Skeletal muscle cell (primary cell): Measurements from ENCODE around the gene TBC1D16.

Source experiments
- DNase-seq: peaks from one replicate; pipeline ENCODE4 v3.0.0-alpha.2; 2010; ENCODE audit warnings: low read depth
- H3K4me3 ChIP-seq: 2 replicates; pipeline ENCODE4 v1.5.1; 2011; ENCODE audit warnings: low read depth, mild to moderate bottlenecking, control low read depth, low read length, moderate library complexity

Gene TBC1D16

DNA sequence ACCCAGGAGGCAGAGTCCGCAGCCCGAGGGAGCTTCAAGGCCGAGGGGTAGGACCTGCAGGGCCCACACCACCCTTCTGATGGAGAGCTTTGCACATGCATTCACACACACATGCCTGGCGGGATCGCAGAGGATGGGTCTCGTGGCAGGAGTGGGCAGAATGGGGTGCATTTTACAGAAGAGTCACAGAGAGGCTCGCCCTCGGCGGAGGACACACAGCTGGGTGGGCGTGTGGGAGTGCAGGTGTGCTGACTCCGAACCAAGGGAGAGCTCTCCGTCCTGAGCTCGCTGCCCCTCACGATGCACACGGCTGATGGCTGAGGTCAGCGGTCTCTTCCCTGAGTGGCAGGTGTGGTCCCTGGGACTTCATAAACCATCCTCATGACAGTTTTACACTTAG lies 99.6 kb downstream of the TBC1D16 start:
- H3K4me3 ChIP-seq: no peak overlapping the region
- DNase-seq: no peak

DNA sequence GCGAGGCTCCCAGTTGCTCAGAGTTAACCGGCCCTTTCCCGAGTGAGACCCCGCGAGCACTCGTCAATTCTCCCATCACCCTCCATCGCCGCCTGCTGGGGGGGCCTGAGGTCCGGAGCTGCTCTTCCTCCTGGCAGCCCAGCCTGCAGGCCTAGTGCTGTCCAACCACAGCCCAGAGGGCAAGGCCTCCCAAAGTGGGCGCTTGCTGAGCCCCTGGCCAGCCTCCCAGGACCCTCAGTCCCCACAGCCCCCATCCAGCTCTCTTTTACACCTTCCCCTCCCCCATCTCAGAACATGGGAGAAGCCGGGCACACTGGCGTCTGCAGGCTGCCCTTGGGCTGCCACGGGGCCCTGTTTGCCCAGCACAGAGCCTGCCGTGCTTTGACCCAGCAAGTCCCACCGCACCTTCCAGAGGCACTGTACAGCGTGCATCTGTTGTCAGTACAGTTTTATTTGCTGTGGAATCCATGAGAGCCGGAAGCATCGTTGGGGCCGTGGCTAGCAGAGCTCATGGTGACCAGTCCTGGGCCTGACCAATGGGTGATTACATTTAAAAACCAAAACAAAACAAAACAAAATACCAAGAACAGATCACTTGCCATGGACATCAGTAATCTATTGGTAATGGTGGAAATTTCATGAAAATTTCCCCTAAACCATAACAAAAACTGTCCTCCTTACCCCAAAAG lies 100.3 kb downstream of the TBC1D16 start:
- no peak for DNase-seq

DNA sequence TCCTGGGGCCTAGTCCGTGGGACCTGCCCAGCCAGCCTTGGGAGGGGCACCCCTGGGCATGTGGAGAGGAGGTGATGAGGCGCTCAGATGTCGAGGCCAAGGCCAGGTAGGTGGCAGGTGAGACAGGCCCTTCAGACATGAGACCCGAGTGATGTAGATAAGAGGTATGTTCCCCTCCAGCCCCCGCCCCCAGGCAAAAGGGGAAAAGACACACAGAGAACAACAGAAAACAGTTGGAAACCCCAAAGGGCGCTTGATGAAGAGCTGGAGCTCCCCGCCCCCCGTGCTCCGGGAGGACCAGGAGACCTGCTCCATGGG lies 101.1 kb downstream of the TBC1D16 start:
- DNase-seq: no peak
- H3K4me3 ChIP-seq: no peak overlapping the region

More for the DNA sequence above, 100.3 kb downstream of the TBC1D16 start:
- no peak overlapping the region for H3K4me3 ChIP-seq

DNA sequence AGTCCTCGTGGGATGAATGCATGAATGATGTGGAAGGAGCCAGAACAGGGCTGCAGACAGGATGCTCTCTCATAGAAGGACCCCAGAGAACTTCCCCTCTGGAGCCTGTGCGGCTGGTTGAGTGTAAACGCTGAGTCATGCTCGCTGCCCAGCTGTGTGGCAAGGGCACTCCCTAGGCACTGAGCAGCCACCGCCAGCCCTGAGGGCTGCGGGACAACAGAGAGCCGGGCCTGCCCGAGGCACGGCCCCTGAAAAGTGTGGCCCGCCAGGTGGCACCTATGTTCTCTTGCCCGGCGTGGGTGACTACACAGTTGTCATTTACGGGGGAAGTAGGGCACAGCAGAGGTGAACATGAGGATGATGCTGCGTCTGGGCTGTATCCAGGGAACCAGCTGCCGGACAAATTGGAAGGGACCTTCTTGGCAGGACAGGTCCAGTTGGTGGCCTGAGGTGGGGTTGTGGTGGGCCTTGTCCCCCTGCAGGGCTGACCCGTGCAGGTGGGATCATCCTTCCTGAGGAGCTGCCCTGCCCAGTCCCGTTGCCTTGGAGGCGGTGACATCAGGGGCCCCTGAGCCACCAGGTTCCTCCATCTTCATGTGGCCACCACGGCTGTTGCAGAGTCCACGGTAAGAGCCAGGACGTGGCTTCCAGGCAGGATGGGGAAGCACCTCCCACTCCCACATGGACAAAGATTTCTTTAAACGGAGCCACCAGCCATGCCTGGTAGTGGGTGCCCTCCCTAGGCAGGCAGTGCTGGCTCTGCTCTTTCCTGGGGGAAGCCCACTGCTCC lies 101.6 kb downstream of the TBC1D16 start:
- no peak overlapping the region for H3K4me3 ChIP-seq
- no peak for DNase-seq

DNA sequence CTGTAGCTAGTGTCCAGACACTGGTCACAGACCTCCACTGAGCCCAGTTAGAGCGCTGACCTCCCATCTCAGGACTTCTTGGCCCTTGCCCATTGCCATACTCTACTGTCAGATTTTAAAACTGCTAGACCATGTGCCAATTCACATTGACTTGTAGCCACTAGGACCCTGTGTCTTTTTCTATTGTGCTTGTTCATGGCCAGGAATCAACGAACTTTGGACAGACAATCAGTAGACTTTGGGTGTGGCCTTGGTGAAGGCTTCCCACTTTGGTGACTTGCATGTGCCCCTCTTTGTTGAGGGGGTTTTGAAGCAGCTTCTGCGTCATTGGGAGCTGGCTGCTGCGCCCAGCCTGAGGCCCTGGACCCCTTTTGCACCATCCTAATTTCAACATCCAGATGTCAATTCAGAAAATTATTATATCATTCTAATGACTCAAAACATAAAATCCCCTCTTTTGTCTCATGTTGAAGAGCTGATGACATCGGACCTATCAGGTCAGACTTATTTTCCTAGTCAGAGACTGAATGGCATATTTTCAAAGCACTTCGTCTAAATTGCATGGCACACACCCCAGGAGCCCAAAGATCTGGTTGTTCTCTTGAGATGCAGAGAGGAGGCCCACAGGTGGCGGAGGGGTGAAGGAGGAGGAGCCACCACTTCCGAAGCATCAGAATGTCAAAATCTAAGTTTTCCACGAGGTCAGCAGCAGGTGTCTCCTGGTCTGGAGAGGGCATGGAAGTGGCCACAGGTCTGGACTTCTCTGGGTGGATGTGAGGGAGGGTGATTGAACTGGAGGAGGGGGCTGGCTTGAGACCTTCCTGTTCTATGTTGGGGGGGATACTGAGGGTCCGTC lies 103.0 kb downstream of the TBC1D16 start:
- no peak for DNase-seq
- no peak overlapping the region for H3K4me3 ChIP-seq

DNA sequence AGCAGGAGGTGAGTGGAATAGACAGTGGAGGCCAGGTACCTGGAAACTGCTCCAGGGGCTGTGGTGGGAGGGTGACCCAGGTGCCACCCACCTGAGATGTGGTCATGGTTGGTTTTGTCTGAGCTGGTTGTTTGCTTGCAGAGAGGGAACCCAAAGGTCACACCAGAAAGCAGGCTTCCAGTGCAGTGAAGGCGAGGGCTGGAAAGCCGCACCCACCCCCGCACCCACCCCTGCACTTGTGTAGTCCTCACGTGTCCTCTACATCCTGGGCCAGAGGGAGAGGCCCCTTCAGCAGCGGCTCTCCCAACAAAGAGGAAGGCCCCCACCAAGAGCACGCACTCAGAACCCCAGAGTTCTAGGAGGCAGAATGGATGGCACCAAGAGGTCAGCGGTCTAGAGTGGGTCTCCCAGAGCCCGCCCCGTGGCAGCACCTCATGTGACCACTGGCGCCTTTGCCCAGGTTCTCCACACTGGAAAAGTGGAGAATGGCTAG lies 103.8 kb downstream of the TBC1D16 start:
- no peak for DNase-seq
- no peak overlapping the region for H3K4me3 ChIP-seq

DNA sequence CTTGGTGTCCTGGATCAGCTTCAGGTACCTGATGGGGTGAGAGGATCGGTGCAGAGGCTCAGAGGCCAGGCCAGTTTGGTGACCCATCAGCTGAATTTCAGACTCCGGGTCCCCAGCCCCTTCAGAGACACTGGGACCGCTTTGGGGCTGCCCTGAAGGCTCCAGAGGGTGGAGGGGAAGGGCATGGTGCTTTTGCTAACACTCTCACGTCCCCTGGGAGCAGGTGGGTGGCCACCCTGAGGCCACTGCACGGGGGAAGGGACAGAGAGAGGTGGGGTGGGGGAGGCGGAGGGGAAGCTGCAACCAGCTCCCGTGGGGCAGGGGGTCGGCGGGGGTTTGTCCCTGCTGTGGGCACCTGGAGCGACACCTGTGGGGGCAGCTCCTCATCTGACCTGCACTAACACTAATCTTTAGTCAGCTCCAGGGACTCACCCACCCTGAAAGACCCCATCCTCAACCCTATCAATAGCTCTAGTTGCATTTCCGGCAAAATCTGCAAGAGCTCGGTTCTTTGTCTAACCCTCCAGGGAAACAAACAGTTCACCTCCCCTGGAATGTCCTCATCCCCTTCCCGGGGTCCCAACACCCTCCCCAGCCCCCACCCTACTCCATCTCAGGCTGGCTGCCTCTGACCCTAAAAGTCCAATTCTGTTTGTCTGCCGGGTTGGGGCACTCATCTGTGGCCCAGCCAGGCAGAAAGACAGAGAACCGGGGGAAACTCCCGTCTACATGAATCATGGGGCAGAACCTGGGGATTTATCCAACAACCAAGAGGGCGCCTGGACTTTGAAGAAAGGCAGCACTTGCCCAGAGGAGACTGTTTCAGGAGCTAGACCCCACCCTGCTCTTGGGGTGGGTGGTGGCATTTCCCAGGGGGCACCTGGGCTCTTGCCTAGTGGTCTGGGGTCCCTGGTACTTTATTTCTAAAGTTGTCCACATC lies 104.5 kb downstream of the TBC1D16 start:
- DNase-seq: no peak
- H3K4me3 ChIP-seq: no peak overlapping the region

DNA sequence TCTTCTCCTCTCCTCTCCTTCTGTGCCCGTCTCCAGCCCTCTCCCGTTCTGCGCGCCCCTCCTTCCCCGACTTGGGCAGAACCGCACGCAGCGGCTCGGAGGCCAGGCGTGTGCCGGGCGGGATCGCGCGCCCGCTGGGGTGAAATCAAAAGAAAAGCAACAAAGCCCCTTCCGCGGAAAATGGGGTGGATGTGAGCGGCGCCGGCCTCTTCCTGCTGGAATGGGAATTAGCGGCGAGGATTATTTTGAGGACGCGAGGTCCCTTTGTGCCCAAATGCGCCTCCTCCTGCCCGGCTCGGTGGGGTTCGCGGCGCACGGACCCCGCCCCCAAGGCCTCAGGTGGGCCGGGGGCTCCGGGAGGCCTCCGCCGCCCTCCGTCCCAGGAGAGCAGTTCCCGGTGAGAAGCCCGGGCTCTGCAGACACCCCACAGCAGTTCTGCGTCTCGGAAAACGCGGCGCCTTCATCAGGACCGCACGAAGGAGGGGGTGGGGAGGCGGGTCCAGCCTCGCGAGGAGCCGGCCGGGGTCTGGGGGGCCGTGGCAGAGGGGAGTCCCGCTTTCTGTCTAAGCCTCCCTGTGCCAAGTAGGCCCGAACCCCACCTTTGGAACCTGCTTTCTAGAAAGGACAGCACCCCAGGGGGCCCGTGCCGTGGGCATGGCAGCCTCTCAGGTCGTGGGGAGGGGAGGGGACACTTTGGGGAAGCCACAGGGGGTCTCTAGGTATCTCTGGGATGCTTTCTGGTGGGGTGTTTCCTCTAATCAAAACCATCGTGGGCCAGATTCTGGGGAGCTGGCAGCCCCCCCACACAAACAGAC lies 105.4 kb downstream of the TBC1D16 start:
- H3K4me3 ChIP-seq: peak overlapping the region; percentile 36

DNA sequence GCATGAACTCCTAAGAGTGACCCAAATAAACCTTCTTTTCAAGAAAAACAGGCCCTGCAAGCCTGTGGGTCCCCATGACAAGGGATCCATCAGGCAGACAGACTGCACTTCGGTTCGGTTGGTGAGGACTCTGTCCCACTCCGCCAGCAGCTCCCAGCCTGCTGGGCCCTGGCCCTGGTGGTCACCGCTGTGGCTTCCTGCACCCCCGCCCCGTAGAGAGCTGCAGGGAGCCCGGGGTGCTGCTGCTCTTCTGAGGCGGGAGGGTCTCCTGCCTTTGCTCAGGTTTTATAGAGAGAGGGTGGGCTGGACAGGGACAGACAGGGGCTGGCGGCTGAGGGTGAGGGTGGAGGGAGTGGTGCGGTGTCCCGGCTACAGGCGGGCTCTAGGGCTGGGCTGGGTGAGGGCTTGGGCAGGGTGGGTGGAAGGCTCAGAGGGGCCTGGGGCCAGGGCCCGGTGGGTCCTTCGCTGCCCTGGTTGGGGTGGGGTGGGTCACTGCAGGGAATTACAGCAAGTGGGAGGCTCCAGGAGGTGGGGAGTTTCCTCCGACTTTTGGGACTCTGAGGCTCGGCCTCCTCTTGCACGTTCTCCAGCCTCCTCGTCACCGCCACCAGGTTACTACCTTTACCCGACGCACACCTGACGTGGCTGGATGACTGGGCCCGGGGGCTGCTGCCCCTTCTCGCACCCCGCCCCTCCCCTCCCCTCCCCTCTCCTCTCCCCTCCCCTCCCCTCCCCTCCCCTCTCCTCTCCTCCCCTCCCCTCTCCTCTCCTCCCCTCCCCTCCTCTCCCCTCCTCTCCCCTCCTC lies 106.2 kb downstream of the TBC1D16 start:
- peak overlapping the region; percentile 36 for H3K4me3 ChIP-seq
- DNase-seq: no peak

More for the DNA sequence above, 105.4 kb downstream of the TBC1D16 start:
- no peak for DNase-seq

DNA sequence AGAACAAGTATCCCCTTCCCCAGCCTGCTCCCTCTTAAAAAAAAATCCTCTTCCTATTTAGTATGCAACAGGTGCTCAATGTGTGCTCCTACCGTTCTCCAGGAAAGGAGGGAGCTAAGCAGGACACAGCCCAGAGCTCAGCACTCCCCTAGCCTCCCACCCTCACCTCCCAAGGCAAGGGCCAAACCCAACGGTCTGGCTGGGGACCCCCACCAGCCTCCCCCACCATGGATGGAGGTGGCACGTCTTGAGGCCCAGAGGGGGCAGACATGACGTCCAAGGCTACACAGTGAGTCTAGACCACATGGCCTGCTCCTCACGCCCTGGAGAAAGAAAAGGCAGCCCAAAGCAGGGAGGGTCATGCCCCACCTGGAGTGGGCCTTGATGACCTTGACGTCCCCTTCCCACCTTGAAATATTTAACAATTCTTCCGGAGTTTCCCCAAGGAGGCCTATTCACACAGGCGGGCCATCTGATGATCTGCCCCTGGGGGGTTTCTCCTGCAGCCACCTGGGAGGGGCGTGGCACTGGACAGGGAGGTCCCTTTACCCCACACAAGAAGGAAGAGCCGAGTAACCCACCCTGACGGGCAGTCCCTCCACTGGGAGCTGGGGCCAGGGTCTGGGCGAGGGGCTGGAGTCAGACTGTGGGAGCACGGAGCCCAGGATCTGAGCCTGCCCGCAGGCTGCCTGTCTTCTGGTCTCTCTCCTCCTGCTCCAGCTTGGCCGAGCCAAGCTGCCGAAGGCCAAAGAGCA lies 107.0 kb downstream of the TBC1D16 start:
- H3K4me3 ChIP-seq: no peak overlapping the region
- no peak for DNase-seq

DNA sequence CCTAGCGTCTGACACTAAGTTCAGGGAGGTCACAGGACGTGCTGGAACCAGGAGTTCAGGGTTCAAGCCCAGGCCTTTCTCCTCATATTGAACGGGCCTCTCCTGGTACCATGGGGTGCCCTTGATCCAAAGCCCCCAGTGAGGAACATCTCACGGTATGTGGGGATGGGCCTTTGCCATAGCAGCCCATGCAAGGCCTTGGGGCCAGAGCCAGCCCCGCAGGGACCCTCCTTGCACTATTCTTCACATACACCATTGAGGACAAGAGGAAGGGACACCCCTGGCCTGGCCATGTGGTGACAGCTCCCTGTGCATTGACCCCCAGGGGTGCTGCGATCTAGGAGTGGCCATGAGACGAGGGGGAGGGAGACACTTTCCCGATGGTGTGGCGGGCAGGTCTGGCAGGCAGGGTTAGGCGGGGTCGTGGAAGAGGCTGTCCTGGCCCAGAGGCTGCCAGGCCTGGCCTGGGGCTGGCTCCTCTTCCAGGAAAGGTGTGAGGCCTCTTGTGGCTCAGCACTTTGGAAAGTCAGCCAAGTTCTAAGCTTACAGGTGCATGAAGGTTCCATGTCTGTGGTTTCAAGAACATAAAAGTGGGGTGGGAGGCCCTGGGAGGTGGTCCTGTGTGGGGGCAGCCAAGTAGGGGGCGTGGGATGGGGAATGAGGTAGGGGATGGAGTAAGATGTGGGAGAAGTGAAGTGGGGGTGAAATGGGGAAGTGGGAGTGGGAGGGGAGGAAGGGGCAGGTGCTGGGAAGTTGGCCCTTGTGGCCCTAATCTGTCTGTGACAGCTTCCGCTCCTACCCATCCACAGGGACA lies 107.8 kb downstream of the TBC1D16 start:
- H3K4me3 ChIP-seq: no peak overlapping the region
- DNase-seq: no peak

DNA sequence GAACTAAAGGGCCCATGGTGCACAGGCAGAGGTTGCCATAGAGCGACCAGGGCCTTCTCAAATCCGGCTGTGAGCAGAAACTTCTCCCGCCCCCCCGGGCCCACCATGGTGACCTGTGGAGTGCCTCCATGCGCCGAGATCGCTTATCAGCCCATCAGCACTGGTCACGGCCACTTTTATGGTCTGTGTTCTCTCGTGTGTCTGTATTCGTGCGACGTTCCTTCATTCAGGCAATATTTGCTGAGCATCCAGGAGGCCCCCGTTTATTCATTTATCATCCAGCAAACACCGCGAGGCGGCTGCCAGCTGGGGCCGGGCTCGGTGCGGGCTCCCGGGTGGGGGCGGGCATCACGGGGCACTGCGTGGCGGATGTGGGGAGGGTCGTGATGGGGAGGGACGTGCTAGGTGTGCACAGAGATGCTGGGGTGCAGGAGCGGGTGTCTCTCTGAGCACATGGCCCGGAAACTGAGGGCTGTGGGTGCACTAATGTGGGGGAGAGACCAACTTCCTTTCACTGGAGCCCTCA lies 108.5 kb downstream of the TBC1D16 start:
- no peak for DNase-seq
- no peak overlapping the region for H3K4me3 ChIP-seq

DNA sequence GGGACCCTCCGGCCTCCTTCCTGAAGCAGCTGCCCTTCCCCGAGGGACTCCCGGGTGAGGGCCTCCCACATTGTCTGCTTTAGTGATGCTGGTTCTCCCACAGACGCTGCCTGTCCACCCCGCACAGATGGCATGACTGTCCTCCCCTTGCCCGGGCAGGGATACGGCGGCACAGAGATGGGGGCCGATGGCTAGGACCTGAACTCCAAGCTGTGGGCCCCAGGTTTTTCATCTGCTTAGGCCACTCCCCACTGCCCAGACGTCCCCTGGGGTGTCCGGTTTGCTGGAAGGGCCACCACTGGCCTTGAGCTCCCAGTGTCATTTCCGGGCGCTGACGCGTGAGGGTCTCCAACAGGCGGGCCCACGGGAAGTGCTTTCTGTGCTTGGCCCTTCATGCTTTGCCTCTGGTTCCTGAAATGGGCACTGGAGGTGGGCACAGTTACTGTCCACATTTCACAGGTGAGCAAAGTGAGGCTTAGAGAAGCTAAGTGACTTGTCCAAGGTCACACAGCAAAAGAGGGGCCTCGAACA lies 109.0 kb downstream of the TBC1D16 start:
- DNase-seq: no peak
- no peak overlapping the region for H3K4me3 ChIP-seq

DNA sequence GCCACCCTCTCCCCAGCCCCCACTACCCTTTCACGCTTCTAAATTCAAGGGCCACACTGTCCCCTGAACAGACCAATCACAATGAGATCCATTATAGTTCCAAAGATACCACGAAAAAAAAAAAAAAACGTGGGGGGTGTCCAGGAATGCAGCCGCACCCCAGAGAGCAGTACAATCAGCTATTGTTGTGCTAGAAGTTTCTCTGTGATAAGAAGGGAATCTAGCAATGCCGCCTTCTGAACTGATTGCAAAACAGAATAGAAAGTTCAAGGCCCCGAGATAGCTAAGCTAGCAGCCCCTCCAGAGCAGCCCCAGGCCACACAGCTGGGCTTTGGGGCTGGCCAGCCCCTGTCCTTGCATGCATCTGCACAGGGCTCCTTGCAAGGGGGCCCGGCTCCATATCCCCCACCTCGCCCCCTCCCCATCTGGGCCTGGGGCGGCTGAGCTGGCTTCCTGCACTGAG lies 109.5 kb downstream of the TBC1D16 start:
- no peak overlapping the region for H3K4me3 ChIP-seq
- no peak for DNase-seq

DNA sequence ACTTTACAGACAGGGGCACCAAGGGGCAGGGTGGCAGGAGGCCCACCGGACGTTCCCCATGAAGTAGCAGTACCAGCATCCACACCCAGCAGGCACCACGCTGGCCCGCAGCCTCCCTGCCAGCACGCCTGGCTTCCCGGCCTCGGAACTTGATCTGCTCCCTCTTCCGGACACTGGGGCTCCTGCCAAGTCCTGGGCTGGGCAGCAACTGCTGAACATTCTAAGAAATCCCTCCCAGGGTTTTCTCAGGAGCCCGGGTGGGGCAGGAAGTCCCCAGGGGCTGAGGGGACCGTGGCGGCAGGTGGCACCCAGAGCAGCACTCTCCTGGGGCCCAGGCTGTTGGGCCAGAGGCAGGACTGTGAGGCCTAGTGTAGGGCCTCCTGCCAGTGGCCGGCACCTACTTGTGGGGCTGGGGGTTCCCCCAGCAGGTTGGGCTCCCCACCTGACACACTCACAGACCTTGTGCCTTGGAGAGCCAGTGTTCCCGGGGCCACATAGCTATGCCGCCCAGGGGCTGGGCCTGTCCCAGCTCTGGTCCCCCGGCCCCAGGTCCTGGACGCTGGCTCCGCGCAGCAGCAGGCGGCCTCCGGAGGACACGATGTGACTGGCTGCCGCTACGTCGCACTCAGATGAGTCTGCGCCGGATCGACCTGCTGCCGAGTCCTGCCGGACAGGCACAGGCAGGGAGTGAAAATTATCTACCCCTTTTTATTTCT lies 110.3 kb downstream of the TBC1D16 start:
- no peak for DNase-seq
- H3K4me3 ChIP-seq: no peak overlapping the region
